Measurements from ENCODE around the gene GUCY1A2.

Gene GUCY1A2

GRCh38 chr11:106998116-106998915, 20.0 kb downstream of the GUCY1A2 start:
- no peak for DNase-seq

GRCh38 chr11:106997227-106997626, 21.0 kb downstream of the GUCY1A2 start:
- DNase-seq: no peak

GRCh38 chr11:106996691-106997090, 21.6 kb downstream of the GUCY1A2 start:
- no peak for DNase-seq

- no peak for DNase-seq
Observed at GRCh38 chr11:106990331-106990730, 27.9 kb downstream of the GUCY1A2 start.

GRCh38 chr11:106989078-106989455, 29.2 kb downstream of the GUCY1A2 start:
- no peak for DNase-seq

- DNase-seq: no peak
Observed at GRCh38 chr11:106988151-106989077, 29.9 kb downstream of the GUCY1A2 start.

GRCh38 chr11:106986673-106987072, 31.6 kb downstream of the GUCY1A2 start:
- no peak for DNase-seq

- no peak for DNase-seq
Observed at GRCh38 chr11:106986261-106986660, 32.0 kb downstream of the GUCY1A2 start.

GRCh38 chr11:106983991-106984390, 34.3 kb downstream of the GUCY1A2 start:
- DNase-seq: no peak

GRCh38 chr11:106983261-106983660, 35.0 kb downstream of the GUCY1A2 start:
- DNase-seq: no peak

- DNase-seq: no peak
Observed at GRCh38 chr11:106974831-106975230, 43.4 kb downstream of the GUCY1A2 start.

GRCh38 chr11:106971864-106972263, 46.4 kb downstream of the GUCY1A2 start:
- no peak for DNase-seq

GRCh38 chr11:106969644-106970355, 48.5 kb downstream of the GUCY1A2 start:
- no peak for DNase-seq

GRCh38 chr11:106962995-106963394, 55.3 kb downstream of the GUCY1A2 start:
- no peak for DNase-seq

GRCh38 chr11:106961518-106961917, 56.8 kb downstream of the GUCY1A2 start:
- DNase-seq: no peak

- no peak for DNase-seq
Observed at GRCh38 chr11:106961048-106961447, 57.2 kb downstream of the GUCY1A2 start.

- no peak for DNase-seq
Observed at GRCh38 chr11:106959800-106960199, 58.5 kb downstream of the GUCY1A2 start.

- DNase-seq: no peak
Observed at GRCh38 chr11:106959386-106959785, 58.9 kb downstream of the GUCY1A2 start.

GRCh38 chr11:106958517-106959248, 59.6 kb downstream of the GUCY1A2 start:
- no peak for DNase-seq

- DNase-seq: no peak
Observed at GRCh38 chr11:106957030-106957482, 61.2 kb downstream of the GUCY1A2 start.

- no peak for DNase-seq
Observed at GRCh38 chr11:106950067-106950491, 68.2 kb downstream of the GUCY1A2 start.

GRCh38 chr11:106943089-106943488, 75.2 kb downstream of the GUCY1A2 start:
- DNase-seq: no peak
